IMR-90 (cell line): ENCODE results near the gene DCC. TPM values are rescaled to one million over a fixed set of nuclear protein-coding genes. Genes with fewer than 3 reads are reported as not detected.

Experiments used
- ATAC-seq: fragments of 200-7000 bp; cut with Tn5 transposase; 2 replicates; pipeline ENCODE4 v1.9.1; 2020; ENCODE audit warnings: low read depth, mild to moderate bottlenecking, moderate library complexity
- BruUV-seq: library from RNA; stranded (reverse); fragments of 400-500 nt; replicated peaks from 2 replicates; lab custom pipeline; 2021; lab: Mats Ljungman, UMichigan
- CTCF ChIA-PET: fragments of 300-600 bp; formaldehyde crosslinking; extraction: SDS; loops from one replicate; lab custom pipeline; 2021; ENCODE audit warnings: antibody characterized with exemption; lab: Yijun Ruan, JAX
- POLR2A ChIA-PET: fragments of 300-600 bp; sonication (Branson Sonifier 250); formaldehyde crosslinking; loops from one replicate; lab custom pipeline; 2022; ENCODE audit warnings: antibody characterized with exemption; ENCODE audit not compliant: unreplicated experiment; lab: Charles Lee
- DNase-seq: peaks from one replicate; pipeline ENCODE4 v3.0.0; 2013
- H2AFZ ChIP-seq: replicated peaks from 2 replicates; pipeline ENCODE3; 2013; ENCODE audit warnings: low read length, mild to moderate bottlenecking; ENCODE audit not compliant: poor library complexity
- H2AK5ac ChIP-seq: 2 replicates; pipeline ENCODE4 v1.6.1; 2013; ENCODE audit warnings: low read depth, low read length, inconsistent platforms
- H2AK9ac ChIP-seq: replicated peaks from 2 replicates; pipeline ENCODE3; 2013; ENCODE audit warnings: mild to moderate bottlenecking, low read depth, low read length, moderate library complexity; ENCODE audit not compliant: poor library complexity
- H2BK120ac ChIP-seq: 2 replicates; pipeline ENCODE4 v1.6.1; 2013; ENCODE audit warnings: low read depth, low read length, inconsistent platforms
- H2BK15ac ChIP-seq: 3 replicates; pipeline ENCODE4 v1.6.1; 2013; ENCODE audit warnings: low read depth, low read length, inconsistent platforms
- H2BK20ac ChIP-seq: 2 replicates; pipeline ENCODE4 v1.6.1; 2013; ENCODE audit warnings: low read depth, mild to moderate bottlenecking, inconsistent platforms, low read length, moderate library complexity
- H2BK5ac ChIP-seq: 2 replicates; pipeline ENCODE4 v1.6.1; 2013; ENCODE audit warnings: mild to moderate bottlenecking, low read depth, low read length, inconsistent platforms; ENCODE audit not compliant: poor library complexity, severe bottlenecking
- H3K14ac ChIP-seq: replicated peaks from 2 replicates; pipeline ENCODE4 v1.6.1; 2013; ENCODE audit warnings: low read depth, low read length, inconsistent platforms
- H3K18ac ChIP-seq: 2 replicates; pipeline ENCODE4 v1.6.1; 2013; ENCODE audit warnings: low read depth, low read length, control low read depth
- H3K23ac ChIP-seq: 2 replicates; pipeline ENCODE4 v1.6.1; 2013; ENCODE audit warnings: low read depth, low read length, inconsistent platforms
- H3K27ac ChIP-seq: 2 replicates; pipeline ENCODE4 v1.5.1; 2013; ENCODE audit warnings: mild to moderate bottlenecking, control low read depth, low read length; ENCODE audit not compliant: insufficient read depth
- H3K27me3 ChIP-seq: 2 replicates; pipeline ENCODE4 v1.6.1; 2013; ENCODE audit warnings: low read length; ENCODE audit not compliant: control insufficient read depth, insufficient read depth
- H3K36me3 ChIP-seq: 2 replicates; pipeline ENCODE4 v1.6.1; 2013; ENCODE audit warnings: low read length, mixed read lengths; ENCODE audit not compliant: control insufficient read depth, insufficient read depth
- H3K4ac ChIP-seq: 2 replicates; pipeline ENCODE4 v1.6.1; 2013; ENCODE audit warnings: low read depth, low read length, inconsistent platforms
- H3K4me1 ChIP-seq: 2 replicates; pipeline ENCODE4 v1.6.1; 2013; ENCODE audit warnings: low read length, mixed read lengths; ENCODE audit not compliant: control insufficient read depth, insufficient read depth
- H3K4me2 ChIP-seq: 2 replicates; pipeline ENCODE4 v1.6.1; 2013; ENCODE audit warnings: low read depth, mild to moderate bottlenecking, control low read depth, low read length, moderate library complexity
- H3K4me3 ChIP-seq: 2 replicates; pipeline ENCODE4 v1.5.1; 2013; ENCODE audit warnings: low read depth, mild to moderate bottlenecking, control low read depth, low read length, moderate library complexity; ENCODE audit not compliant: insufficient read depth
- H3K56ac ChIP-seq: 2 replicates; pipeline ENCODE4 v1.6.1; 2013; ENCODE audit warnings: low read length, inconsistent platforms; ENCODE audit not compliant: insufficient read depth; ENCODE audit errors: extremely low read depth
- H3K79me1 ChIP-seq, 2 experiments: 2 replicates each; pipeline ENCODE4 v1.6.1; 2013; ENCODE audit warnings: low read length in 2 of 2, inconsistent platforms in 1 of 2, low read depth in 1 of 2
- H3K9ac ChIP-seq: 2 replicates; pipeline ENCODE4 v1.6.1; 2013; ENCODE audit warnings: low read depth, low read length, control low read depth
- H3K9me1 ChIP-seq: 2 replicates; pipeline ENCODE4 v1.6.1; 2013; ENCODE audit warnings: low read length, inconsistent platforms; ENCODE audit not compliant: insufficient read depth
- H3K9me3 ChIP-seq: 2 replicates; pipeline ENCODE4 v1.6.1; 2013; ENCODE audit warnings: low read length; ENCODE audit not compliant: control insufficient read depth, insufficient read depth
- H4K20me1 ChIP-seq: 2 replicates; pipeline ENCODE4 v1.6.1; 2013; ENCODE audit warnings: low read length, inconsistent platforms; ENCODE audit not compliant: insufficient read depth
- H4K5ac ChIP-seq: 2 replicates; pipeline ENCODE4 v1.6.1; 2013; ENCODE audit warnings: mild to moderate bottlenecking, low read depth, low read length, control low read depth
- H4K8ac ChIP-seq, 2 experiments: 2 replicates each; pipeline ENCODE4 v1.6.1; 2013; ENCODE audit warnings: low read depth in 2 of 2, low read length in 2 of 2, control low read depth in 1 of 2, inconsistent platforms in 1 of 2
- H4K91ac ChIP-seq: 2 replicates; pipeline ENCODE4 v1.6.1; 2013; ENCODE audit warnings: low read depth, low read length, inconsistent platforms; ENCODE audit not compliant: insufficient read depth
- CEBPB ChIP-seq: IDR thresholded peaks from 2 replicates; pipeline ENCODE4 v1.6.1; 2012; ENCODE audit warnings: low read depth, low read length, improper control_type of control experiment
- SMC3 ChIP-seq: fragments of 150-350 bp; IDR thresholded peaks from 2 replicates; pipeline ENCODE4 v1.6.1; 2016; ENCODE audit warnings: low read depth, mild to moderate bottlenecking, antibody characterized with exemption, low read length, moderate library complexity
- WGBS, 2 experiments: methylation state at CpG; one replicate each; pipeline versions ENCODE4 v1.1.5 to v1.1.7; 2013; ENCODE audit warnings: missing lambda C conversion rate in 2 of 2; ENCODE audit not compliant: insufficient read length in 1 of 2; ENCODE audit errors: extremely low coverage in 2 of 2; 5-methylcytosine and 5-hydroxymethylcytosine counted together
- dilution Hi-C: fragments of 300-500 bp; cut with HindIII; formaldehyde crosslinking; loops from one replicate; pipeline ENCODE4 v1.14.3; 2018; ENCODE audit warnings: low sequenced_read_pairs; ENCODE audit not compliant: unreplicated experiment
- in situ Hi-C: fragments of 300-500 bp; cut with MboI; formaldehyde crosslinking; loops from 3 replicates; pipeline ENCODE4 v1.14.3; 2019; ENCODE audit warnings: low sequenced_read_pairs, inconsistent platforms, mixed read lengths
- intact Hi-C: fragments of 100-400 bp; cut with micrococcal nuclease; formaldehyde crosslinking; loops from 2 replicates; pipeline ENCODE4 v1.10.0; 2022
- polyA plus RNA-seq, 3 experiments: library from polyadenylated mRNA; depleted of rRNA; stranded (reverse); fragments of >200 nt; gene quantifications; 2 replicates each; pipeline ENCODE4 v1.2.3, GENCODE V29; 2012; ENCODE audit warnings: low replicate concordance in 1 of 3
- total RNA-seq: library from RNA; depleted of rRNA; stranded (reverse); fragments of >200 nt; gene quantifications from 2 replicates; pipeline ENCODE4 v1.2.3, GENCODE V29; 2012

Gene DCC
- total and polyA plus RNA-seq, 2 of the 4 experiments (the other 2 are of a cell fraction) = 0.31 to 0.54 TPM

GRCh38 chr18:53541924-53542323 is 1201.9 kb downstream of the DCC start:
- H3K27me3 ChIP-seq = no peaks in the 10 kb centered on the region
- no peak overlapping the region for H2AK9ac ChIP-seq
- no peak overlapping the region for H3K18ac ChIP-seq
- no peak overlapping the region for H3K14ac ChIP-seq
- H4K5ac ChIP-seq = no peak overlapping the region
- H2AFZ ChIP-seq = no peak overlapping the region
- H4K91ac ChIP-seq = no peak overlapping the region
- intact Hi-C loops (no loop called here), in situ Hi-C loops (no loop called here), dilution Hi-C loops (no loop called here)
- no peak overlapping the region for H3K27ac ChIP-seq
- no peaks in the 10 kb centered on the region for H3K79me1 ChIP-seq
- no CpG with 5 or more reads among the region's 1 CpG for WGBS, 2 experiments
- H2AK5ac ChIP-seq = no peak overlapping the region
- H3K4me2 ChIP-seq = no peak overlapping the region
- H3K9me3 ChIP-seq = peaks cover 2% of the 10 kb centered on the region
- ChIA-PET POLR2A (no interaction called here), CTCF (no interaction called here)
- no peaks in the 10 kb centered on the region for H3K4me1 ChIP-seq
- no peak overlapping the region for H2BK5ac ChIP-seq
- no peak overlapping the region for H2BK20ac ChIP-seq
- H3K9me1 ChIP-seq = no peaks in the 10 kb centered on the region
- no peak overlapping the region for H3K9ac ChIP-seq
- H4K8ac ChIP-seq = no peak overlapping the region
- no peak overlapping the region for H3K23ac ChIP-seq
- ATAC-seq (no peak), DNase-seq (no peak)
- H2BK15ac ChIP-seq = no peak overlapping the region
- no peak overlapping the region for H3K4me3 ChIP-seq
- H3K56ac ChIP-seq = no peak overlapping the region
- no peaks in the 10 kb centered on the region for H4K20me1 ChIP-seq
- 0 out of 2 replicates have a peak, but pooled peaks have one; percentile 18 for TF ChIP-seq CEBPB
- no peak for TF ChIP-seq SMC3
- H3K4ac ChIP-seq = no peak overlapping the region
- no TSS peak for BruUV-seq
- no peak overlapping the region for H2BK120ac ChIP-seq
- no peaks in the 10 kb centered on the region for H3K36me3 ChIP-seq
